ENCODE measurements around the gene CHRD. TPM values are rescaled to one million over a fixed set of nuclear protein-coding genes. Genes with fewer than 3 reads are reported as not detected.

Gene CHRD
- total RNA-seq, 2 donors from 2014 or later, result 2.0 TPM

DNA sequence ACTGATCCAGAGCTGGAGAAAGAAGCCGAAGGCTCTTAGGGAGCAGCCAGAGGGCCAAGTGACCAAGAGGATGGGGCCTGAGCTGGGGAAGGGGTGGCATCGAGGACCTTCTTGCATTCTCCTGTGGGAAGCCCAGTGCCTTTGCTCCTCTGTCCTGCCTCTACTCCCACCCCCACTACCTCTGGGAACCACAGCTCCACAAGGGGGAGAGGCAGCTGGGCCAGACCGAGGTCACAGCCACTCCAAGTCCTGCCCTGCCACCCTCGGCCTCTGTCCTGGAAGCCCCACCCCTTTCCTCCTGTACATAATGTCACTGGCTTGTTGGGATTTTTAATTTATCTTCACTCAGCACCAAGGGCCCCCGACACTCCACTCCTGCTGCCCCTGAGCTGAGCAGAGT lies 9.5 kb downstream of the CHRD start:
- intact Hi-C loops (cut with DNase I), result no loop called here

DNA sequence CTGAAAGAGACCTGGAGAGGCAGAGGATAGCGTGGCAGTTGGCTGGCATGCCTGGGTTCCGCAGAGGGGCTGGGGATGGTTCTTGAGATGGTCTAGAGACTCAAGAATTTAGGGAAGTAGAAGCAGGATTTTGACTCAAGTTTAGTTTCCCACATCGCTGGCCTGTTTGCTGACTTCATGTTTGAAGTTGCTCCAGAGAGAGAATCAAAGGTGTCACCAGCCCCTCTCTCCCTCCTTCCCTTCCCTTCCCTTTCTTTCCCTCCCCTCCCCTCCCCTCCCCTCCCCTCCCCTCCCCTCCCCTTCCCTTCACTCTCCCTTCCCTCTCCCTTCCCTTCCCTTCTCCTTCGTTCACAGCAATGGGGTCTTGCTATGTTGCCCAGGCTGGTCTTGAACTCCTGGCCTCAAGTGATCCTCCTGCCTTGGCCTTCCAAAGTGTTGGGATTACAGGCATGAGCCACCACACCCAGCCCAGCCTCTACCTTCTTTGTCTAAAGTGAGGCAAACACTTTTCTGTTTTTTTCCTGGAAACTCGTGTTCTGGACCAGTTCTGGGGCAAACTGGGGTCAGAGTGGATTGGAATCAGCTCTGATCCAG lies 10.2 kb downstream of the CHRD start:
- Histone ChIP-seq H3K4me1 (no peaks in the 10 kb centered on the region), H3K36me3 (no peaks in the 10 kb centered on the region), H3K9me3 (no peaks in the 10 kb centered on the region), H3K4me3 (no peak overlapping the region), H3K27ac (no peak overlapping the region), H3K9ac (ENCODE audit: low read depth in 2 of 2, low read length in 2 of 2) (no peak overlapping the region), H3K27me3 (no peaks in the 10 kb centered on the region)
- DNase-seq, result no peak
- intact Hi-C loops (cut with DNase I), result no loop called here
- TF ChIP-seq, protein P1, sequence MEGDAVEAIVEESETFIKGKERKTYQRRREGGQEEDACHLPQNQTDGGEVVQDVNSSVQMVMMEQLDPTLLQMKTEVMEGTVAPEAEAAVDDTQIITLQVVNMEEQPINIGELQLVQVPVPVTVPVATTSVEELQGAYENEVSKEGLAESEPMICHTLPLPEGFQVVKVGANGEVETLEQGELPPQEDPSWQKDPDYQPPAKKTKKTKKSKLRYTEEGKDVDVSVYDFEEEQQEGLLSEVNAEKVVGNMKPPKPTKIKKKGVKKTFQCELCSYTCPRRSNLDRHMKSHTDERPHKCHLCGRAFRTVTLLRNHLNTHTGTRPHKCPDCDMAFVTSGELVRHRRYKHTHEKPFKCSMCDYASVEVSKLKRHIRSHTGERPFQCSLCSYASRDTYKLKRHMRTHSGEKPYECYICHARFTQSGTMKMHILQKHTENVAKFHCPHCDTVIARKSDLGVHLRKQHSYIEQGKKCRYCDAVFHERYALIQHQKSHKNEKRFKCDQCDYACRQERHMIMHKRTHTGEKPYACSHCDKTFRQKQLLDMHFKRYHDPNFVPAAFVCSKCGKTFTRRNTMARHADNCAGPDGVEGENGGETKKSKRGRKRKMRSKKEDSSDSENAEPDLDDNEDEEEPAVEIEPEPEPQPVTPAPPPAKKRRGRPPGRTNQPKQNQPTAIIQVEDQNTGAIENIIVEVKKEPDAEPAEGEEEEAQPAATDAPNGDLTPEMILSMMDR (IDR thresholded peaks at IDR 0.05), result no peak

More for the DNA sequence above, 9.5 kb downstream of the CHRD start:
- DNase-seq, result no peak
- Histone ChIP-seq H3K27ac (no peak overlapping the region), H3K4me1 (no peaks in the 10 kb centered on the region), H3K9ac (ENCODE audit: low read depth in 2 of 2, low read length in 2 of 2) (no peak overlapping the region), H3K4me3 (no peak overlapping the region), H3K9me3 (no peaks in the 10 kb centered on the region), H3K27me3 (no peaks in the 10 kb centered on the region), H3K36me3 (no peaks in the 10 kb centered on the region)
- TF ChIP-seq, protein P1 (IDR thresholded peaks at IDR 0.05), result no peak

GRCh38 chr3:184391266-184391665 lies 11.4 kb downstream of the CHRD start:
- no peaks in the 10 kb centered on the region for H3K36me3 ChIP-seq
- DNase-seq, result no peak
- H3K27ac ChIP-seq, result no peak overlapping the region
- intact Hi-C loops (cut with DNase I), result no loop called here
- no peak overlapping the region for H3K9ac ChIP-seq (ENCODE audit: low read depth in 2 of 2, low read length in 2 of 2)
- TF ChIP-seq, protein P1 (IDR thresholded peaks at IDR 0.05), result no peak
- H3K4me3 ChIP-seq, result no peak overlapping the region
- no peaks in the 10 kb centered on the region for H3K9me3 ChIP-seq
- H3K27me3 ChIP-seq, result no peaks in the 10 kb centered on the region
- no peaks in the 10 kb centered on the region for H3K4me1 ChIP-seq

GRCh38 chr3:184395320-184395660 lies 15.4 kb downstream of the CHRD start:
- no peaks in the 10 kb centered on the region for H3K36me3 ChIP-seq
- TF ChIP-seq, protein P1 (IDR thresholded peaks at IDR 0.05), result no peak

GRCh38 chr3:184399410-184399809 lies 19.6 kb downstream of the CHRD start:
- Histone ChIP-seq H3K4me3 (no peak overlapping the region), H3K36me3 (no peaks in the 10 kb centered on the region), H3K9ac (ENCODE audit: low read depth in 2 of 2, low read length in 2 of 2) (no peak overlapping the region), H3K4me1 (no peaks in the 10 kb centered on the region), H3K27ac (no peak overlapping the region), H3K9me3 (no peaks in the 10 kb centered on the region), H3K27me3 (no peaks in the 10 kb centered on the region)
- intact Hi-C loops (cut with DNase I), result no loop called here
- DNase-seq, result no peak
- TF ChIP-seq, protein P1 (IDR thresholded peaks at IDR 0.05), result no peak

More at GRCh38 chr3:184395320-184395660, 15.4 kb downstream of the CHRD start:
- no peak for DNase-seq
- Histone ChIP-seq H3K27ac (no peak overlapping the region), H3K27me3 (no peaks in the 10 kb centered on the region), H3K9ac (ENCODE audit: low read depth in 2 of 2, low read length in 2 of 2) (no peak overlapping the region), H3K4me1 (no peaks in the 10 kb centered on the region), H3K9me3 (no peaks in the 10 kb centered on the region), H3K4me3 (no peak overlapping the region)
- intact Hi-C loops (cut with DNase I), result no loop called here
